RCC 7860 (cell line): Measurements from ENCODE around the gene ACBD4.

ENCODE experiments used
- DNase-seq: peaks from one replicate; pipeline ENCODE4 v3.0.0-alpha.2; 2015; ENCODE audit warnings: low spot score
- FAIRE-seq: peaks from 2 replicates; lab custom pipeline; 2012; peaks lifted over from hg19 to GRCh38; lab: Jason Lieb, UNC

ACBD4 gene

GRCh38 chr17:45177563-45177962 is 42.1 kb downstream of the ACBD4 start:
- no peak for DNase-seq
- no peak for FAIRE-seq

GRCh38 chr17:45184144-45184543 is 48.7 kb downstream of the ACBD4 start:
- FAIRE-seq (no peak), DNase-seq (no peak)

GRCh38 chr17:45186801-45187354 is 51.4 kb downstream of the ACBD4 start:
- FAIRE-seq (no peak), DNase-seq (no peak)

GRCh38 chr17:45189009-45189408 is 53.5 kb downstream of the ACBD4 start:
- DNase-seq (no peak), FAIRE-seq (no peak)

- DNase-seq = peak; percentile 59
- FAIRE-seq = peak; percentile 89
Measured at GRCh38 chr17:45190503-45191255, 55.2 kb downstream of the ACBD4 start.
